Measurements from ENCODE around the gene RAD51B. TPM values are rescaled to one million over a fixed set of nuclear protein-coding genes. Genes with fewer than 3 reads are reported as not detected.

Gene RAD51B
- total RNA-seq, 1 experiment from 2014 or later, result 16.7 TPM

DNA sequence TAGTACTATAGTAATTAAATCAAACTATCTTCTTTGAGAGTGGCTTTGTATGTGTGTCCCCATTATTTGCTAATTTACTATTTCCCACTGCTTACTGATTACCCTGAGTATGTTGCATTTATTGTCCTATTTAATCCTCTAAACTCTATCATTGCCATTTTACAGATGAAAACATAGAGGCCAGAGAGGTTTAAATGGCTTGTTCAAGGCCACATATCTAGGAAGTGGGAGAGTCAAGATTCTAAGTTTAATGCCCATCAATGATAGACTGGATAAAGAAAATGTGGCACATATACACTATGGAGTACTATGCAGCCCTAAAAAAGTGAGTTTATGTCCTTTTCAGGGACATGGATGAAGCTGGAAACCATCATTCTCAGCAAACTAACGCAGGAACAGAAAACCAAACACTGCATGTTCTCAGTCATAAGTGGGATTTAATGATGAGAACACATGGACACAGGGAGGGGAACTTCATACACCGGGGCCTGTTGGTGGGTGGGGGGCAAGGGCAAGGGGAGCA, 553.6 kb downstream of the RAD51B start:
- Histone ChIP-seq H3T11ph (ENCODE audit: low read length) (no peak overlapping the region), H3K23ac (ENCODE audit: insufficient read length, low read depth, low read length) (no peak overlapping the region), H3K79me1 (ENCODE audit: insufficient read depth, low read depth, low read length, poor library complexity, severe bottlenecking) (no peaks in the 10 kb centered on the region), H3K4me2 (ENCODE audit: insufficient read depth, insufficient read length, low read length) (no peak overlapping the region), H3K9ac (ENCODE audit: extremely low read depth, insufficient read length, low read length) (no peak overlapping the region), H3K23me2 (ENCODE audit: insufficient read length, low read depth, low read length, poor library complexity, severe bottlenecking) (no peaks in the 10 kb centered on the region), H2BK20ac (ENCODE audit: low read depth, low read length, poor library complexity, severe bottlenecking) (no peak overlapping the region), H3K14ac (ENCODE audit: insufficient read depth, low read length) (no peak overlapping the region), H2BK12ac (ENCODE audit: insufficient read length, low read depth, low read length) (no peak overlapping the region), H3K27me3 (ENCODE audit: insufficient read depth, low read length) (no peaks in the 10 kb centered on the region), H4K8ac (replicated peaks; ENCODE audit: insufficient read length, low read depth, low read length) (no peak overlapping the region), H4K5ac (ENCODE audit: insufficient read length, low read depth, low read length) (no peak overlapping the region), H3K9me3 (ENCODE audit: control insufficient read depth, low read depth, low read length) (no peaks in the 10 kb centered on the region), H4K91ac (ENCODE audit: insufficient read length, low read depth, low read length) (no peak overlapping the region), H2AK5ac (ENCODE audit: insufficient read length, low read length) (no peak overlapping the region), H3K18ac (ENCODE audit: insufficient read length, low read depth, low read length) (no peak overlapping the region), H4K20me1 (ENCODE audit: control insufficient read depth, insufficient read depth, insufficient read length) (no peaks in the 10 kb centered on the region), H3K4ac (ENCODE audit: low read depth, low read length) (no peak overlapping the region), H2BK120ac (ENCODE audit: low read depth, low read length, poor library complexity, severe bottlenecking) (no peak overlapping the region), H2BK5ac (ENCODE audit: insufficient read length, low read length) (no peak overlapping the region), H2BK15ac (ENCODE audit: low read depth, low read length) (no peak overlapping the region), H2AFZ (ENCODE audit: low read length) (no peak overlapping the region), H3K4me1 (ENCODE audit: insufficient read depth, low read length) (peaks cover 4% of the 10 kb centered on the region; the same call in 1 of the 2 replicates), H3K27ac (ENCODE audit: insufficient read length, low read depth, low read length) (no peak overlapping the region), H3K56ac (ENCODE audit: insufficient read length, low read depth, low read length) (no peak overlapping the region), H3K79me2 (ENCODE audit: insufficient read depth, low read length) (no peaks in the 10 kb centered on the region)
- Mint-ChIP-seq H3K4me1 (peaks cover 30% of the 10 kb centered on the region in 2 experiments), H3K36me3 (ENCODE audit: insufficient read depth in 1 of 3, low read depth in 3 of 3) (no peaks in the 10 kb centered on the region), H3K4me3 (no peak overlapping the region), H3K9me3 (0 out of 5 replicates have a peak, but pooled peaks cover 0 to 3% of the 10 kb centered on the region in 2 experiments), H3K27me3 (ENCODE audit: low read depth) (peaks cover 49% of the 10 kb centered on the region), H3K27ac (no peak overlapping the region)
- WGBS (ENCODE audit: extremely low coverage, insufficient read length, low lambda C conversion rate), result no CpG with 5 or more reads among the region's 2 CpGs
- TF ChIP-seq, protein P1, sequence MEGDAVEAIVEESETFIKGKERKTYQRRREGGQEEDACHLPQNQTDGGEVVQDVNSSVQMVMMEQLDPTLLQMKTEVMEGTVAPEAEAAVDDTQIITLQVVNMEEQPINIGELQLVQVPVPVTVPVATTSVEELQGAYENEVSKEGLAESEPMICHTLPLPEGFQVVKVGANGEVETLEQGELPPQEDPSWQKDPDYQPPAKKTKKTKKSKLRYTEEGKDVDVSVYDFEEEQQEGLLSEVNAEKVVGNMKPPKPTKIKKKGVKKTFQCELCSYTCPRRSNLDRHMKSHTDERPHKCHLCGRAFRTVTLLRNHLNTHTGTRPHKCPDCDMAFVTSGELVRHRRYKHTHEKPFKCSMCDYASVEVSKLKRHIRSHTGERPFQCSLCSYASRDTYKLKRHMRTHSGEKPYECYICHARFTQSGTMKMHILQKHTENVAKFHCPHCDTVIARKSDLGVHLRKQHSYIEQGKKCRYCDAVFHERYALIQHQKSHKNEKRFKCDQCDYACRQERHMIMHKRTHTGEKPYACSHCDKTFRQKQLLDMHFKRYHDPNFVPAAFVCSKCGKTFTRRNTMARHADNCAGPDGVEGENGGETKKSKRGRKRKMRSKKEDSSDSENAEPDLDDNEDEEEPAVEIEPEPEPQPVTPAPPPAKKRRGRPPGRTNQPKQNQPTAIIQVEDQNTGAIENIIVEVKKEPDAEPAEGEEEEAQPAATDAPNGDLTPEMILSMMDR (conservative IDR thresholded peaks at IDR 0.05), result no peak
- no peak for DNase-seq
